Measurements from ENCODE around the gene MBD2.
"Not testable (repeated sequence)": the region's sequence is repeated elsewhere in the genome, so short reads cannot be mapped to it uniquely, and the experiment has no call there.

The MBD2 gene

DNA sequence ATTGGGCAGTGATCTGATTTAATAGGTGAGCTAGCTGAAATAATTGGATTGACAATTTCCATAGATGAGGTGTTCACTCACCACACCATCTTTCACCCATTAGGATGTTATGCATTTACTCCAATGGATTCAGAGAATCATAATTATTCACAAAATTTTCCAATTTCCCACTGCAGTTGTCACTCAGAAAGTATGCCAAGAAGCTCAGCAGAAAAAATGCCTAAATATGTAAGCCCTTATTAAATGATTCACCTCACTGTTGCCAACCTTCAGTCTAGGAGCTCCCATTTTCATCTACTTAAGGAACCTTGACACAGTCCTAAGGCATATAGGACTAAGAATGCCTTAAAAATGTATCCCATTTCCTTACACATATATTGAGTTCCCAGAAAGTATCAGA lies 94.3 kb downstream of the MBD2 start:
- no peak overlapping the region for H3K4me3 ChIP-seq (ENCODE audit: low read depth, low read length)
- DNase-seq (ENCODE audit: low read depth): no peak
- TF ChIP-seq, protein P1, sequence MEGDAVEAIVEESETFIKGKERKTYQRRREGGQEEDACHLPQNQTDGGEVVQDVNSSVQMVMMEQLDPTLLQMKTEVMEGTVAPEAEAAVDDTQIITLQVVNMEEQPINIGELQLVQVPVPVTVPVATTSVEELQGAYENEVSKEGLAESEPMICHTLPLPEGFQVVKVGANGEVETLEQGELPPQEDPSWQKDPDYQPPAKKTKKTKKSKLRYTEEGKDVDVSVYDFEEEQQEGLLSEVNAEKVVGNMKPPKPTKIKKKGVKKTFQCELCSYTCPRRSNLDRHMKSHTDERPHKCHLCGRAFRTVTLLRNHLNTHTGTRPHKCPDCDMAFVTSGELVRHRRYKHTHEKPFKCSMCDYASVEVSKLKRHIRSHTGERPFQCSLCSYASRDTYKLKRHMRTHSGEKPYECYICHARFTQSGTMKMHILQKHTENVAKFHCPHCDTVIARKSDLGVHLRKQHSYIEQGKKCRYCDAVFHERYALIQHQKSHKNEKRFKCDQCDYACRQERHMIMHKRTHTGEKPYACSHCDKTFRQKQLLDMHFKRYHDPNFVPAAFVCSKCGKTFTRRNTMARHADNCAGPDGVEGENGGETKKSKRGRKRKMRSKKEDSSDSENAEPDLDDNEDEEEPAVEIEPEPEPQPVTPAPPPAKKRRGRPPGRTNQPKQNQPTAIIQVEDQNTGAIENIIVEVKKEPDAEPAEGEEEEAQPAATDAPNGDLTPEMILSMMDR (IDR thresholded peaks at IDR 0.05; ENCODE audit: low read depth, low read length, missing control alignments): no peak

DNA sequence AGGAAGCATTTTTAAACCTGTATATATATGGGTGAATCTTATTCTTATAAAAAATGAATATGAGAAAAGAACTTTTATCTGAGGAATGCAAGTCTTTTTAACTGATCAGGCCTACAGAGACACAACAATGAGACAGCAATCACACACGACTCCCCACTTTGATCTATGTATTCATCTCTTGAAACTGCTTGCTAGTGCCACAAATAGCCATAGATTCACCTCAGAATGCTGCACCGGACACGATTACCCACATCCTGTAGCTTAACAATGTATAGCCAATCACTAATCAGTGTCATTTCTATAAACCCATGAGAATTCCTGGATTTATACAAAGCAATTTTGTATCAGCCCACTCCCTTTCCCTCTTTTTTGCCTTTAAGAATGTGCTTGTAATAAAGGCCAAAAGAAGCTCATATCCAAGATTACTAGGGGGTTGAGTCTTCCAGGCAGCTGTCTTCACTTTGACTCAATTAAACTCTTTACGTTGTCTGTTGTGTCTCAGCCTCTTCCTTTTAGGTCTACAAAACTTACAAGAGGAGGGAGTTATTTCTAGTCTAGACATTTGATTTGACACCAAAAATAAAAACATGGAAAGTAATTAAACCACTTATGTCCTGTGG lies 94.9 kb downstream of the MBD2 start:
- DNase-seq (ENCODE audit: low read depth): peak; percentile 62
- H3K4me3 ChIP-seq (ENCODE audit: low read depth, low read length): no peak overlapping the region
- TF ChIP-seq, protein P1 (IDR thresholded peaks at IDR 0.05; ENCODE audit: low read depth, low read length, missing control alignments): no peak

DNA sequence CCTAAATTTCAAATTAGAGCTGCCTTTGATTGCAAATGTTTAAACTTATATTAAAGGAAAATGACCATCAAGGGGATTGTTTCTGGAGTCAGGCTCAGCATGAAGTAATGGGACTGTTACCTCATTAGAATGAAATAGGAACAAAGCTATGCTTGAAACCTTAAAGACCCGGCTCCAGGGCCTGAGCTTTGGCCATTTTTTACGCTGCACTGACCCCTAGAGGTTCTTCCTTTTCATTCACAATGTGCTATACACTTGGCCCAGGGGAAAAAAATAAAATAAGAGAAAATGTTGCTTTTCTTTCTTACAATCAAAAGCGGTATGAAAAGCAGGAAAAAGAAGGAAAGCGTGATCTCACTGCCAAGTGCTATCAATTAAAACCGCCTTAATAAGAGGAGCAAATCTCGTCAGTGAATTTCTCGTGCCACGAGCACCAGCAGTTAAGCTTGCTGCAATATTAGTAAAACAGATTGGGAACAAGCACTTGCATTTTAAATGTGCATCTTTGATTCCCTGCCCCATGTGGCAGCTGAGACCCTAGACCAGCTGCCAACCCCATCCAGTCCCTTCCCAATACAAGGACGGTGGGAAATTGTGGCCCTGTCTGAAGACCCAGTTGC lies 96.6 kb downstream of the MBD2 start:
- H3K4me3 ChIP-seq (ENCODE audit: low read depth, low read length): no peak overlapping the region
- DNase-seq (ENCODE audit: low read depth): no peak
- TF ChIP-seq, protein P1 (IDR thresholded peaks at IDR 0.05; ENCODE audit: low read depth, low read length, missing control alignments): peak; percentile 54

DNA sequence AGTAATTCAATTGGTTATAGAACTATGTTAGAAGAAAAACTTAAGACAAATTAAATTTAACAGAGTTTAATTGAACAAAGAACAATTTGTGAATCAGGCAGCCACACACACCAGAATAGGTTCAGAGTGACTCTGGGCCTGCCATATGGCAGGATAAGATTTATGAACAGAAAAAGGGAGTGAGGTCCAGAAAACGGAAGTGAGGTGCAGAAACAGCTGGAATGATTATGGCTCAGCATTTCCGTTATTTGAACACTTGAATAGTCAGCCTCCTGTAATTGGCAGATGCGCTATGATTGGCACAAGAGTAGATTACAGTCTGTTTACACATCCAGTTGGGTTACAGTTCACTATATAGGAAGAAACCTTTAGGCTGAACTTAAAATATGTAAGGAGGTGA lies 99.0 kb downstream of the MBD2 start:
- no peak overlapping the region for H3K4me3 ChIP-seq (ENCODE audit: low read depth, low read length)
- TF ChIP-seq, protein P1 (IDR thresholded peaks at IDR 0.05; ENCODE audit: low read depth, low read length, missing control alignments): no peak
- DNase-seq (ENCODE audit: low read depth): no peak

DNA sequence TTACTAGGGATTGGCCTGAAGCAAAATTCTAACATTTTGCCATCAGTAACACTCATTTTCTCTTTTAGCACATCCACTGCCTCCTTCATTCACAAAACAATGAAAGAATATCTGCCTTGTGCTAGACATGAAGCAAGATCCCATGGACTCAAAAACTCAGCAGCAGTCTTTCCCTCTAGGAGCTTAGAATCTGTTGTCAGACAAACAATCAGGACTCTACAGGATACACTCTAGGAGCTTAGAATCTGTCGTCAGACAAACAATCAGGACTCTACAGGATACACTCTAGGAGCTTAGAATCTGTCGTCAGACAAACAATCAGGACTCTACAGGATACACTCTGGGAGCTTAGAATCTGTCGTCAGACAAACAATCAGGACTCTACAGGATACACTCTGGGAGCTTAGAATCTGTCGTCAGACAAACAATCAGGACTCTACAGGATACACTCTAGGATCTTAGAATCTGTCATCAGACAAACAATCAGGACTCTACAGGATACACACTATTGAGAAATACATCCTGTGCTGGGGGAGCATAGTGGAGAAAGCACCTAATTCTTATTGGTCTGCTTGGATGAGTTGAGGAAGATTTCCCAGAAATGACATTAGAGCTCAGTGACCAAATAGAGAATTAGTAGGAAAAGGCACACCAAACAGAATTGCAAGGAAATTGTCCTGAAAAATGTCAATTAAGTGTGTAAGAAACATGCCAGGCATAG lies 100.6 kb downstream of the MBD2 start:
- H3K4me3 ChIP-seq (ENCODE audit: low read depth, low read length); DNase-seq (ENCODE audit: low read depth): not testable (repeated sequence)

DNA sequence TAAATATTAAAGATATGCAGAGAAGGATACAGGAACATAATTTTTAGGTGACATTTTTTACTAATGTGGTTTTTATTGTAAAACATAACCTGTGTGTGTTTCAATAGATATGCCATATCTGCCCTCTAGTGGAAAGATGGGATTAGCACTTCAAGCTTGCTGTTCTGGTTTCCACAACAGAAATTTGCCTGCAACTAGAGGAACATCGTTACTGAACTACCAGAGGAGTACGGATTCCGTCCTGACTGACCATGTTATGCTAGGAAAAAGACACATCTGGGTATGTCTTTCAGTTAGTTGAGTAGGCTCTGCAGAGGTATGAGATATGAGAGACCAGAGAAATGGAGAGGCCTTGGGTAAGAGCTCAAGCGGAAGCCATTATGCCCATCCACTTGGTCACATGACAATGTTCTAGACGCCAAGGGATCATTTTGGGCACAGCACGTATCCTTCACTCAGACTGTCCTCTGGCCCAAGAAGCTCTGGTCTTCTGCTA lies 104.9 kb downstream of the MBD2 start:
- TF ChIP-seq, protein P1 (IDR thresholded peaks at IDR 0.05; ENCODE audit: low read depth, low read length, missing control alignments): peak; percentile 74
- DNase-seq (ENCODE audit: low read depth): peak; percentile 35
- no peak overlapping the region for H3K4me3 ChIP-seq (ENCODE audit: low read depth, low read length)

Data from GM12864 (cell line).